SU-DHL-6 (cell line): ENCODE measurements around the gene HS6ST3.

Experiments used
- CTCF ChIP-seq: fragments of 200-600 bp; sonication (generic); IDR thresholded peaks from one replicate; pipeline ENCODE4 v1.5.1; 2017; ENCODE audit warnings: antibody characterized with exemption, mild to moderate bottlenecking, low read length, moderate library complexity; ENCODE audit not compliant: insufficient read depth, poor library complexity, severe bottlenecking
- EZH2phosphoT487 ChIP-seq: fragments of 200-600 bp; sonication (generic), shearing (Covaris generic); conservative IDR thresholded peaks from 2 replicates; pipeline ENCODE4 v1.6.1; 2018; ENCODE audit warnings: mild to moderate bottlenecking, antibody characterized with exemption, low read length, moderate library complexity, mixed read lengths

- TF ChIP-seq CTCF (no peak), EZH2phosphoT487 (no peak)
These were observed 158.2 kb downstream of the HS6ST3 start for GRCh38 chr13:96248103-96248502.
